OCI-LY3 (cell line): ENCODE results near the gene USP7.

Source experiments
- CTCF ChIP-seq: fragments of 200-600, 300-600 bp; sonication (generic); IDR thresholded peaks from 2 replicates; pipeline ENCODE4 v1.5.1; 2014; ENCODE audit warnings: antibody characterized with exemption, low read length, low read depth
- EZH2phosphoT487 ChIP-seq: fragments of 200-600 bp; shearing (Covaris generic); IDR thresholded peaks from 2 replicates; pipeline ENCODE4 v1.6.1; 2018; ENCODE audit warnings: antibody characterized with exemption, mixed run types, low read depth

DNA sequence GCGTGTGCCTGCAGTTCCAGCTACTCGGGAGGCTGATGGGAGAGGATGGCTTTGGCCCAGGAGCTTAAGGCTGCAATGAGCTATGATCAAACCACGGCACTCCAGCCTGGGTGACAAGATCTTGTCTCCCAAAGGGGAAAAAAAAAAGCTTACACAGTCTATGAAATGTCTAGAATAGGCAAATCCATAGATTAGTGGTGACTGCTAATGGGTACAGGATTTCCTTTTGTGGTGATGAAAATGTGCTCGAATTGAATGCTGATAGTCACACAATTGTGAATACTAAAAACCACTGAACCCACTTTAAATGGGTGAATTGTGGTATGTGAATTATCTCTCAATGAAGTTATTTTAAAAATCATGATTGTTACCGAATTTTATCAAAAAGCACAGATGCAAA lies 14.9 kb downstream of the USP7 start:
- TF ChIP-seq CTCF (no peak), EZH2phosphoT487 (no peak)
